ENCODE measurements around the gene NOTCH1. TPM values are rescaled to one million over a fixed set of nuclear protein-coding genes. Genes with fewer than 3 reads are reported as not detected.

Gene NOTCH1
- total RNA-seq, 4 donors from 2014 or later, result 32.0 to 40.8 (median 36.2) TPM

GRCh38 chr9:136506425-136506824, 39.4 kb downstream of the NOTCH1 start:
- peaks cover 0 to 32% (median 6%) of the 10 kb centered on the region in 3 donors for H3K4me1 ChIP-seq
- no peak overlapping the region for H3K27ac ChIP-seq
- no peak for DNase-seq
- H3K4me3 ChIP-seq, result no peak overlapping the region
- peaks cover 84 to 100% (median 93%) of the 10 kb centered on the region in 3 donors for H3K36me3 ChIP-seq
- intact Hi-C loops (cut with DNase I), result no loop called here
- 91 to 92% methylated on average over 10 to 13 of the region's 30 CpGs for WGBS, 2 donors
- H3K9me3 ChIP-seq, result no peaks in the 10 kb centered on the region
- no peak for TF ChIP-seq CTCF (IDR thresholded peaks at IDR 0.05)
- TF ChIP-seq POLR2A (IDR thresholded peaks at IDR 0.05), result no peak
- no peaks in the 10 kb centered on the region for H3K27me3 ChIP-seq

- DNase-seq, result no peak
These were observed 40.1 kb downstream of the NOTCH1 start for GRCh38 chr9:136505406-136506403.

GRCh38 chr9:136504512-136505348, 41.1 kb downstream of the NOTCH1 start:
- no peak overlapping the region for H3K4me3 ChIP-seq
- 90% methylated on average over 12 of the region's 68 CpGs; no CpG with 5 or more reads in 1 of the 2 donors for whole genome bisulfite sequencing, 2 donors
- H3K36me3 ChIP-seq, result peaks cover 76 to 100% (median 96%) of the 10 kb centered on the region in 3 donors
- intact Hi-C loops (cut with DNase I), result no loop called here
- no peaks in the 10 kb centered on the region for H3K9me3 ChIP-seq
- no peak overlapping the region for H3K27ac ChIP-seq
- H3K4me1 ChIP-seq, result peaks cover 0 to 15% (median 0%) of the 10 kb centered on the region in 3 donors
- no peak for DNase-seq
- no peaks in the 10 kb centered on the region for H3K27me3 ChIP-seq
- TF ChIP-seq CTCF (IDR thresholded peaks at IDR 0.05) (no peak), POLR2A (IDR thresholded peaks at IDR 0.05) (no peak)

More at GRCh38 chr9:136505406-136506403, 40.1 kb downstream of the NOTCH1 start:
- peaks cover 79 to 100% (median 94%) of the 10 kb centered on the region in 3 donors for H3K36me3 ChIP-seq
- H3K4me3 ChIP-seq, result no peak overlapping the region
- intact Hi-C loops (cut with DNase I), result no loop called here
- H3K27me3 ChIP-seq, result no peaks in the 10 kb centered on the region
- no peak overlapping the region for H3K27ac ChIP-seq
- WGBS, 2 donors, result 78 to 87% methylated on average over 7 to 18 of the region's 51 CpGs
- H3K9me3 ChIP-seq, result no peaks in the 10 kb centered on the region
- TF ChIP-seq POLR2A (IDR thresholded peaks at IDR 0.05) (no peak), CTCF (IDR thresholded peaks at IDR 0.05) (no peak)
- H3K4me1 ChIP-seq, result peaks cover 0 to 25% (median under 1%) of the 10 kb centered on the region in 3 donors

- no peak overlapping the region for H3K27ac ChIP-seq
- no peaks in the 10 kb centered on the region for H3K9me3 ChIP-seq
- no peak for TF ChIP-seq POLR2A (IDR thresholded peaks at IDR 0.05)
- TF ChIP-seq CTCF (IDR thresholded peaks at IDR 0.05), result no peak
- no peaks in the 10 kb centered on the region for H3K27me3 ChIP-seq
- peaks cover 0 to 10% (median 0%) of the 10 kb centered on the region in 3 donors for H3K4me1 ChIP-seq
- 47 to 94% methylated on average over 3 to 5 of the region's 33 CpGs for WGBS, 2 donors
- peaks cover 69 to 100% (median 97%) of the 10 kb centered on the region in 3 donors for H3K36me3 ChIP-seq
- DNase-seq, result no peak
- intact Hi-C loops (cut with DNase I), result no loop called here
- H3K4me3 ChIP-seq, result no peak overlapping the region
These were observed 42.8 kb downstream of the NOTCH1 start for GRCh38 chr9:136502940-136503550.
